MM.1S (cell line): ENCODE results near the gene OSTM1.

ENCODE experiments used
- CTCF ChIP-seq: fragments of 300-600 bp; sonication (generic); IDR thresholded peaks from 2 replicates; pipeline ENCODE4 v1.5.1; 2016; ENCODE audit warnings: antibody characterized with exemption, low read length, mixed read lengths
- EZH2phosphoT487 ChIP-seq: fragments of 300-600 bp; sonication (generic); IDR thresholded peaks from 2 replicates; pipeline ENCODE4 v1.6.1; 2018; ENCODE audit warnings: antibody characterized with exemption, low read length

GRCh38 chr6:108074057-108074358 is 533 bp downstream of the OSTM1 start:
- no peak for TF ChIP-seq CTCF
- no peak for TF ChIP-seq EZH2phosphoT487
